Measurements from ENCODE around the gene SUPT20H. TPM values are rescaled to one million over a fixed set of nuclear protein-coding genes. Genes with fewer than 3 reads are reported as not detected.

SUPT20H gene
- total RNA-seq (2022; extraction: Qiagen RNA extraction; ENCODE audit: low read depth): 18.8 to 27.6 TPM (median 24.9 TPM) in 5 replicates

DNA sequence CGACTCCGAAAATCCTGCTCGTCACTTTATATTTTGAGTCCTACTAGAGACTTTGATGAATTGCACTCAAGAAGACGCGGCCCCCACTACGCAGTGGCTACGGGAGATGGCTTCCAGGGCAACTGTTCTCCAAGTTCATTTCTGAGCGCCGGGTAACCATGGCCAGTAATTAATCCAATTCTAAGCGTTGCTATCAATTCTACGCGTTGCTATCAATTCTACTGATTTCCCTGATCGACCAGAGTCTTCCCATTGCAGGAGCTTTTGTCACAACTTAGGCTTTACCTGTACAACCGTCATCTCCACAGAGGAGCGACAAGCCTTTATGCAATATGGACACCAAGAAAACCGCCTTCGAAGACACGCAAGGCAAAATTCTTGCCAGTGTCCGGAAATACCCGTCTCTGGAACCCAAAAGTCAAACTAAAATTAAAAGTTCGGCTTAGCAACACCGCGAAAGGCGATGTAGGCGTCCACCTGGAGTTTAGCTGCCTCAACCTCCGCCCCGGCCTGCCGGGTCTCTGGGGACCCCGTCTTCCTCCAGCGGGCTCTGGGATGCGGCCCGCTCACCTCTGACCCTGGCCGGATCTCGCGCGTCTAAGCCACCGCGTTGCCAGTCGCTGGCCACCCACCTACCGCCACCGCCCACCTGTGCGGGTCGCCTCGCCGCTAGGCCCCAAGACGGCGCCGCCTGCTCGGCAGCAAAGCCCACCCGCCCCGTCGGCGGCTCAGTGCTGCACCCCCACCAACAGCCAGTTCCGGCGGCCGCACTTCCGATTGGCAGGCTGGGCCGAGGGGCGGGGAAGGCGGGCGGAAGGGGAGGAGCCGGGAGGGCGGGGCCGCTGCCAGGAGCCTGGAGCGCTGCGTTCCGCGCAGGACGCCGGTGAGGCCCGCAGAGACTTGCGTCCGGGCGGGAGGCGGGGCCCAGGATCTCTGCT, at the start of gene SUPT20H:
Gene SUPT20H (minus strand): TSS at position 779 of the 938 bp plus-strand sequence. CDS start 8,198 bp downstream, outside the sequence.

GRCh38 chr13:37105251-37105714, 45.8 kb upstream of the SUPT20H start, which contains the start of gene CSNK1A1L:
Gene CSNK1A1L, minus strand, starts transcription at chr13:37105664. Its CDS starts 408 bp downstream, at chr13:37105256.

GRCh38 chr13:36999054-36999714, 60.3 kb downstream of the SUPT20H start, which contains the start of gene ALG5:
Gene ALG5, minus strand, starts transcription at chr13:36999340. Its CDS starts 40 bp downstream, at chr13:36999300.

Other genes with a start within 250 kb of the SUPT20H start
- gene RFXAP, start 240.5 kb downstream of the SUPT20H start, total RNA-seq (2022; extraction: Qiagen RNA extraction; ENCODE audit: low read depth): 0.22 to 1.3 TPM (median 1.2 TPM) in 5 replicates
- 0.05 to 0.13 TPM (median 0.09 TPM) in 5 replicates for gene SMAD9, start 139.4 kb downstream of the SUPT20H start, total RNA-seq (2022; extraction: Qiagen RNA extraction; ENCODE audit: low read depth)
- 31.5 to 43.8 TPM (median 36.7 TPM) in 5 replicates for gene ALG5, start 60.3 kb downstream of the SUPT20H start, total RNA-seq (2022; extraction: Qiagen RNA extraction; ENCODE audit: low read depth)
- 30.4 to 51.4 TPM (median 30.9 TPM) in 5 replicates for gene EXOSC8, start 58.9 kb downstream of the SUPT20H start, total RNA-seq (2022; extraction: Qiagen RNA extraction; ENCODE audit: low read depth)
- gene CSNK1A1L, start 46.0 kb upstream of the SUPT20H start, total RNA-seq (2022; extraction: Qiagen RNA extraction; ENCODE audit: low read depth): not detected in 5 replicates